Measurements from ENCODE around the gene SIT1.

GRCh38 chr9:35661756-35662350, 11.1 kb upstream of the SIT1 start:
- TF ChIP-seq, protein P1, sequence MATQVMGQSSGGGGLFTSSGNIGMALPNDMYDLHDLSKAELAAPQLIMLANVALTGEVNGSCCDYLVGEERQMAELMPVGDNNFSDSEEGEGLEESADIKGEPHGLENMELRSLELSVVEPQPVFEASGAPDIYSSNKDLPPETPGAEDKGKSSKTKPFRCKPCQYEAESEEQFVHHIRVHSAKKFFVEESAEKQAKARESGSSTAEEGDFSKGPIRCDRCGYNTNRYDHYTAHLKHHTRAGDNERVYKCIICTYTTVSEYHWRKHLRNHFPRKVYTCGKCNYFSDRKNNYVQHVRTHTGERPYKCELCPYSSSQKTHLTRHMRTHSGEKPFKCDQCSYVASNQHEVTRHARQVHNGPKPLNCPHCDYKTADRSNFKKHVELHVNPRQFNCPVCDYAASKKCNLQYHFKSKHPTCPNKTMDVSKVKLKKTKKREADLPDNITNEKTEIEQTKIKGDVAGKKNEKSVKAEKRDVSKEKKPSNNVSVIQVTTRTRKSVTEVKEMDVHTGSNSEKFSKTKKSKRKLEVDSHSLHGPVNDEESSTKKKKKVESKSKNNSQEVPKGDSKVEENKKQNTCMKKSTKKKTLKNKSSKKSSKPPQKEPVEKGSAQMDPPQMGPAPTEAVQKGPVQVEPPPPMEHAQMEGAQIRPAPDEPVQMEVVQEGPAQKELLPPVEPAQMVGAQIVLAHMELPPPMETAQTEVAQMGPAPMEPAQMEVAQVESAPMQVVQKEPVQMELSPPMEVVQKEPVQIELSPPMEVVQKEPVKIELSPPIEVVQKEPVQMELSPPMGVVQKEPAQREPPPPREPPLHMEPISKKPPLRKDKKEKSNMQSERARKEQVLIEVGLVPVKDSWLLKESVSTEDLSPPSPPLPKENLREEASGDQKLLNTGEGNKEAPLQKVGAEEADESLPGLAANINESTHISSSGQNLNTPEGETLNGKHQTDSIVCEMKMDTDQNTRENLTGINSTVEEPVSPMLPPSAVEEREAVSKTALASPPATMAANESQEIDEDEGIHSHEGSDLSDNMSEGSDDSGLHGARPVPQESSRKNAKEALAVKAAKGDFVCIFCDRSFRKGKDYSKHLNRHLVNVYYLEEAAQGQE (IDR thresholded peaks at IDR 0.05; ENCODE audit: insufficient read depth in 1 of 2, low read depth in 2 of 2, low read length in 2 of 2): no peak
- no peak for TF ChIP-seq POLR2AphosphoS5 (IDR thresholded peaks at IDR 0.05; ENCODE audit: low read depth, low read length)
- no peak for TF ChIP-seq SIN3A (IDR thresholded peaks at IDR 0.05; ENCODE audit: borderline replicate concordance, insufficient read depth, low read length)
